ENCODE measurements around the gene CSNK1A1L.

DNA sequence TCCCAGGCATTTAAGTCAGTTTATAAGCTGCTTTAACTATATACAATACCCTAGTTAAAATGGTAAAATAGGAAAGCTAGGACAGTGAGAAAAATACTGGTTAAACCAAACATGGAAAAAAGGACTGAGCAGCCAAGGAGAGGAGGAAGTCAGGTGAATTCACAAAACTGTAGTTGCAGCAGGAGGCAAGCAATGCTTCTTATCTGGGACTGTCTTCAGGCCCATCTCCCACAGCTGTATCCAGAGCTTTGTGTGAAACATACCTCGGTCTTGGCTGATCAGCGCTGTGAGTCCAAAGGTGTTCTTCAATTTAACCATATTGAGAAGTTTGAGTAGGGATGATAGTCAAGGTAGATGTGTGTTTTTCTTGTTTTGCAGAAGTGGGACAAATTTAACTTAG is 30.3 kb downstream of the CSNK1A1L start:
- TF ChIP-seq, protein P1, sequence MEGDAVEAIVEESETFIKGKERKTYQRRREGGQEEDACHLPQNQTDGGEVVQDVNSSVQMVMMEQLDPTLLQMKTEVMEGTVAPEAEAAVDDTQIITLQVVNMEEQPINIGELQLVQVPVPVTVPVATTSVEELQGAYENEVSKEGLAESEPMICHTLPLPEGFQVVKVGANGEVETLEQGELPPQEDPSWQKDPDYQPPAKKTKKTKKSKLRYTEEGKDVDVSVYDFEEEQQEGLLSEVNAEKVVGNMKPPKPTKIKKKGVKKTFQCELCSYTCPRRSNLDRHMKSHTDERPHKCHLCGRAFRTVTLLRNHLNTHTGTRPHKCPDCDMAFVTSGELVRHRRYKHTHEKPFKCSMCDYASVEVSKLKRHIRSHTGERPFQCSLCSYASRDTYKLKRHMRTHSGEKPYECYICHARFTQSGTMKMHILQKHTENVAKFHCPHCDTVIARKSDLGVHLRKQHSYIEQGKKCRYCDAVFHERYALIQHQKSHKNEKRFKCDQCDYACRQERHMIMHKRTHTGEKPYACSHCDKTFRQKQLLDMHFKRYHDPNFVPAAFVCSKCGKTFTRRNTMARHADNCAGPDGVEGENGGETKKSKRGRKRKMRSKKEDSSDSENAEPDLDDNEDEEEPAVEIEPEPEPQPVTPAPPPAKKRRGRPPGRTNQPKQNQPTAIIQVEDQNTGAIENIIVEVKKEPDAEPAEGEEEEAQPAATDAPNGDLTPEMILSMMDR (IDR thresholded peaks at IDR 0.05; ENCODE audit: insufficient read depth, low read length, poor library complexity, severe bottlenecking) = no peak
- no peak for TF ChIP-seq EZH2phosphoT487 (conservative IDR thresholded peaks at IDR 0.05; ENCODE audit: low read length)
